Jurkat, Clone E6-1 (cell line): Measurements from ENCODE around the gene SHQ1.
"Not testable (repeated sequence)": the region's sequence is repeated elsewhere in the genome, so short reads cannot be mapped to it uniquely, and the experiment has no call there.

Source experiments
- DNase-seq: peaks from one replicate; pipeline ENCODE4 v3.0.0-alpha.2; 2011; ENCODE audit warnings: low read depth, low spot score
- H3K4me3 ChIP-seq: 2 replicates; pipeline ENCODE4 v1.5.1; 2011; ENCODE audit warnings: mild to moderate bottlenecking, low read length, control low read depth, moderate library complexity

The SHQ1 gene

DNA sequence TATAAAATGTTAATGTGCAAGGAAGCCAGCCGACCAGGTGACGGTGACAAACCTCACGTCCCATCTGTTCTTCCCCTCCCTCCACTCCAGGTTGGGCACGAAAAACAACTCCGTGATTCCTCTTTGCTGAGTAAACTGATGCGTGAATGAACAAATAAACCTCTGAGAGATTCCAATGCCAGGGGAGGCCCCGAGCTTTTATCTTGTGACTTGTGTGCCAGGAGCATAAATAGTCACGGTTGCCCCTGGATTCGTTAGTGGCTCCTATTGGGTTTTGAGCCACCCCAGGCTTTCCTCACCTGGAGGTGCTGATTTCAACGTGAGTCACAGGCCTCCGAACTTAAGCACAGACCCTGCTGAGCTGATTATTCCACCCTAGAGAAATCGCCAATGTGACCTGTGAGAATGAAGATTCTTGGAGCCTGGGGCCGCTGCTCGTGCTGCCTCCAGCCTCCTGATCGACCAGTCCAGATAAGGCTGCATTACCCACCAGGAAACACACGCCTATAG is 119.2 kb downstream of the SHQ1 start:
- no peak overlapping the region for H3K4me3 ChIP-seq
- DNase-seq: no peak

DNA sequence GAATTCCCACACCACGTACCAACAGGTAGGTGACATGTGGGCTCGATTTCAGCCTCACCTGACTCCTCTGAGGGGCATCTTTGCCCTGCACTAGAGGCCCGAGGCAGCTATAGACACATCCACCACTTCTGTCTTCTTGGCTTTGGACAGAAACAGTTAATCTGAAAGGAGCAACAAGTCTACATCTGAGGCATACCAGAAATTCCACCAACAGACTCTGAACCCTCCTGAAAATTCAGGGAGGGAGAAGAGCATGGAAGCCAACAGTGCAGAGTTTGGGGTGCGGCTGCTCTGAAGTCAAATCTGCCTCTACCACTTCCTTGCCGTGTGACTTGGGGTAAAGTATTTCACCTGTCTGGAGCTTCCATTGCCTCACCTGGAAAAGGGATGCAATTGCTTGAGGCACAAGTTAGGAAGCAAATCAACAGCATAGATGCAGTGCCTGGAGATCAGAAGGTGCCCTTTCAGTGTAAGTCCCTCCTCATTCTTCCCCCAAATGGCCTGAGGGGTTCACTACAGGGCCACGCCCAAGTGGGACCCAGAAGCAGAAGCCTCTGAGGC is 119.8 kb downstream of the SHQ1 start:
- DNase-seq: no peak
- no peak overlapping the region for H3K4me3 ChIP-seq

DNA sequence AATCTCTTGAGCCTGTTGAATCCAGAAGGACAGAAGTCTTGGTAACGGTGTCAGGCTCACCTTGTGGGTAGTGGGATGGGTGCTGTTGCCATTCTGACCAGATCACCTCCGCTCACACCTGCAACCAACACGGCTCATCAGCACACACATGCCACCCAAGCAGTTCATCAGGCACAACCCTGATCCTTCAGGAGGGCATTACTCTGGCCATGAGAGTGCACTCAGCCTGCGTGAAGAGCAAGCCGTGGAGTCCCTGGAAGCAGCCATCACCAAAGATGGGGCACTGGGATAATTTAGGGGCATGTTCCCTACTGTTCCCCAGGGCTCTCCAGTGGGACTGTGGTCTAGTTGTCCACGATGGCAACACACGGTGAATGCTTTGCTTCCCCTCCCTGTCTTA is 120.5 kb downstream of the SHQ1 start:
- no peak overlapping the region for H3K4me3 ChIP-seq
- no peak for DNase-seq

DNA sequence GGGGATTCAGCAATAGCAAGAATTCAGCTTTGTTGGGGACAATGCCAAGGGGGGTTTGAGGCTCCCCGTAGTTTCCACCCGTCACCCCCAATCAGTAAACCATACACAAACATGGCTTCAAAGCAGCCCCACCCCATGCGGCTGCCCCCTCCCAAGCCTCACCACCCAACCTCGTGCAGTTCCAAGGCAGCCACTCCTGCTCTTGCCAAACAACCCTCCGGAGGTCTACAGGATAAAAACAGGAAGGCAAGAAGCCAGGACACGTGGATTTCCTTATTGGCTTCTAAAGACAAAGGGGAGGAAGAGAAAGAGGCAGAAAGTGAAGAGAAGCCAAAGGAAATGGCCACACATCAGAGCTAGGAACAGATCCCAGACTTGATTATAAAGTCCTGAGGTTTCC is 121.1 kb downstream of the SHQ1 start:
- H3K4me3 ChIP-seq: no peak overlapping the region
- DNase-seq: no peak

DNA sequence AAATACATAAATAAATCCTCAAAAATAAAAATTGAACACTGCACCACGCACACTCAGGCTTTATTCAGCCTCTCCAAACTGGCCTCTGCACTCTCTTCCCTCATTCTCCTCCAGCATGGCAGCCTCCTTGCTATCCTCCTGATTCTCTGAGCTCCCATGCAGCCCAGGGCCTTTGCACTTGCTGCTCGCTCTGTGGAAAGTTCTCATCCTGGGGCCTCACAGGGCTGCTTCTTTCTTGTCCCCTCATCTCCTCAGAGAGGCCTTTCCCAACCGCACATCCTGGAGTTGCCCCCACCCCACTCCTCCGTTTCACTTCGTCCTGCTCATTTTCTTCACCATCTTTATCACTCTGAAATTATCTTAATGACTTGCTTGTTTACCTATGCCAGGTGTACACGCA is 123.0 kb downstream of the SHQ1 start:
- no peak overlapping the region for H3K4me3 ChIP-seq
- no peak for DNase-seq

DNA sequence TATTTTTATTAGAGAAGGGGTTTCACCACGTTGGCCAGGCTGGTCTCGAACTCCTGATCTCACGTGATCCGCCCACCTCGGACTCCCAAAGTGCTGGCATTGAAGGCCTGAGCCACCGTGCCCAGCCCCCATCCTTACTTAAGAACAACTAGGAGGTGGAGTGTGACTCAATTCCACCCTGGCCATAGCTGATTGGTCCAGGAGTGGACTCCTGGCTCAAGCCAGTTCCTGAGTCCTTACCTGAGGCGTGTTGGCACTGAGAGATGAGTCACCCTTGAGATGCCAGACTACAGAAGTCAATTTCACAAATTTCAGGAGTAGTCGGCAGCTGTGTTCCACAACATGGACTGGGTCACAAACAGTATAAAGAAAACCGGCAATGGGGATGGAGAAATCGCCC is 124.2 kb downstream of the SHQ1 start:
- no peak for DNase-seq
- no peak overlapping the region for H3K4me3 ChIP-seq

DNA sequence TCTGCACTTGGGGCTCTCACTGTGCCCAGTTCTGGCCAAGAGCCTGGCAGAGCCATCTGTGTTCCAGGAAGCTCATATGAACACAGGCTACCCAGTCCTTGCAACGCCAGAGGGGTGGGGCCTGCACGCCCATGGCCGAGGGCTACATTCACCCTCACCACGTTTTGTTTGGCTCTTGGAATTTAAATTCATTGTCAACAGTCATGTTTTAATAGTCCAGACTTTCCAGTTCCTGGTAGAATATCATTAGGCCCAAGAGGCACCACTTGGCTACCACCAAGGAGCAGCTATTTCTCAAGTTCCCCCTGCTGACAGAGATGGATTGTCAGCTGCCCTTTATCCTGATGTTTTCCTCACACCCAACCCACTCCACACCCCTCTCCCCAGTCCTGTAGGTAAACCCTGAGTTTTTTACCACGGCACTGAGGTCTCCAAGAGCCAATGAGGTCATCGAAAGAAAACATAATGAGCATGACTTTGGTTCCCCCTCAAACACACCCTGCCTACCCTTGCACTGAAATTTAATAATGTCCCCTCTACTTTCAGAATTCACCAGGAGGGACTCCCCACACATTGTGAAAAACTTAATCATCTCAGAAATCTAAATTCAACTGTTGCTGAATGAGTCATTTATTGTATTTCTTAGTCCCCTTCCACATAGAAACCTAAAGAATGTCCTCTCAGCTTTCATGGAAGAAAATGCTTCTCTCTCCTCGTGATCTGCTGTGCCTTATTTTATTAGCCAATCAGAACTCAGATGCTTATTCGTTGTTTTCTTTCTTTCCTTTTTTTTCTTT is 125.1 kb downstream of the SHQ1 start:
- DNase-seq: no peak
- H3K4me3 ChIP-seq: no peak overlapping the region

DNA sequence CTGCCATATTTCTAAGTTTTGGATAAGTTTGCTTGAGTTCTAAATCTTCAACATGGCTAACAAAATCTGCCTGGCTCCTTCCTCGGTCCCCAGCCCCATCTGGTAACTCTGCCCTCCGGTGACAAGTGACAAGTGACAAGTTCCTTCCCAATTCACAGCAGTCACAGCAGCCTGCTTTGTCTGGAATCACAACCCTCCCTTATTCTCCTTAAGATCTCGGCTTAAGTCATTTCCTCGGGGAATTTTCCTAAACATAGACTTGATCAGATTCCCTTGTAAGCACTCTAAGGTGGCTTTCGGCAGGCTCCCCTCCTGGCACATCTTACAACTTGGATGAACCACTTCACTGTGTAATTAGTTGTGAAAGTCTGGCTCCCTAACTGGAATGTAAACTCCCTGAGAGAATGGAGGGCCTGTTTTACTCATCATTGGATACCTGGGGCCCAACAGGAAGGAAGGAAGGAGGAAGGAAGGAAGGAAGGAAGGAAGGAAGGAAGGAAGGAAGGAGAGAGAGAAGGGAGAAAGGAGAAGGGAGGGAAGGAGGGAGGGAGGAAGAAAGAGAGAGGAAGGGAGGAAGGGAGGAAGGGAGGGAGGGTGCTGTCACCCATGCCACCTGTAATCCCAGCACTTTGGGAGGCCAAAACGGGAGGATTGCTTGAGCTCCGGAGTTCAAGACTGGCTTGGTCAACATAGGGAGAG is 126.4 kb downstream of the SHQ1 start:
- no peak for DNase-seq
- H3K4me3 ChIP-seq: no peak overlapping the region

DNA sequence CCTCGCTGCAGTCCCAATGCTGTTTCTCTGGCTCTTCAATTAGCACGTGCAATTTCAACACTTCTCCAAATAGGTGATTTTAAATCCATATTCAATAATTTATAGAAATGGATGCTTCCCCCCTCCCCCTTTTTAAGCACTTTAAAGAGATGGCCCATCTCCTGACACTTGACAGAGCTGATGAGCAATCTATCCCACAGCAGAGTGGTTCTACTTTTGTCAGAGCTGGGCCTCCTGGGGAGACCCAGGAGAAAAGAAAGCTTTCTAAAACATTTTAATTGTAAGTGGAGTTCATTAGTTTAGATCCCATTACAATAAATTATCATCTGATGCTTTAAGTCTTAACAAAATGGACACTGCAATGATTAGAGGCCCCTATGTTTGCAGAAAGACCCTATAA is 127.7 kb downstream of the SHQ1 start:
- no peak for DNase-seq
- no peak overlapping the region for H3K4me3 ChIP-seq

DNA sequence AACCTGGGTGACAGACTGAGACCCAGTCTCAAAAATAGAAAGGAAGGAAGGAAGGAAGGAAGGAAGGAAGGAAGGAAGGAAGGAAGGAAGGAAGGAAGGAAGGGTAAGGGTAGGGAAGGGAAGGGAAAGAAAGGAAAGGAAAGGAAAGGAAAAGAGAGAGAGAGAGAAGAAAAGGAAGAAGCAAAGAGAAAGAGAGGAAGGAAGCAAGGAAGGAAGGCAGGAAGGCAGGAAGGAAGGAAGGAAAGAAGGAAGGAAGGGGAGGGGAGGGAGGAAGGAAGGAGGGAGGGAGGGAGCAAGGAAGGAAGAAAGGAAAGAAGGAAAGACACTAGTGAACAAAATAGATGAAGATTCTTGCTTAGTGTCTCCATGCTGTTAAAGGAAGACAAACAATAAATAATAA is 129.1 kb downstream of the SHQ1 start:
- H3K4me3 ChIP-seq: no peak overlapping the region
- DNase-seq: no peak

DNA sequence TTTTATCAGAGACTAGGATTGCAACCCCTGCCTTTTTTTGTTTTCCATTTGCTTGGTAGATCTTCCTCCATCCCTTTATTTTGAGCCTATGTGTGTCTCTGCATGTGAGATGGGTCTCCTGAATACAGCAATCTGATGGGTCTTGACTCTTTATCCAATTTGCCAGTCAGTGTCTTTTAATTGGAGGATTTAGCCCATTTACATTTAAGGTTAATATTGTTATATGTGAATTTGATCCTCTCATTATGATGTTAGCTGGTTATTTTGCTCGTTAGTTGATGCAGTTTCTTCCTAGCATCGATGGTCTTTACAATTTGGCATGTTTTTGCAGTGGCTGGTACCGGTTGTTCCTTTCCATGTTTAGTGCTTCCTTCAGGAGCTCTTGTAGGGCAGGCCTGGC is 134.1 kb downstream of the SHQ1 start:
- not testable (repeated sequence) for H3K4me3 ChIP-seq, DNase-seq

DNA sequence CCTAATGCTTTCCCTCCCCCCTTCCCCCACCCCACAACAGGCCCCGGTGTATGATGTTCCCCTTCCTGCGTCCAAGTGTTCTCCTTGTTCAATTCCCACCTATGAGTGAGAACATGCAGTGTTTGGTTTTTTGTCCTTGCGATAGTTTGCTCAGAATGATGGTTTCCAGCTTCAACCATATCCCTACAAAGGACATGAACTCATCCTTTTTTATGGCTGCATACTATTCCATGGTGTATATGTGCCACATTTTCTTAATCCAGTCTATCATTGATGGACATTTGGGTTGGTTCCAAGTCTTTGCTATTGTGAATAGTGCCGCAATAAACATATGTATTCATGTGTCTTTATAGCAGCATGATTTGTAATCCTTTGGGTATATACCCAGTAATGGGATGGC is 137.8 kb downstream of the SHQ1 start:
- not testable (repeated sequence) for H3K4me3 ChIP-seq, DNase-seq

DNA sequence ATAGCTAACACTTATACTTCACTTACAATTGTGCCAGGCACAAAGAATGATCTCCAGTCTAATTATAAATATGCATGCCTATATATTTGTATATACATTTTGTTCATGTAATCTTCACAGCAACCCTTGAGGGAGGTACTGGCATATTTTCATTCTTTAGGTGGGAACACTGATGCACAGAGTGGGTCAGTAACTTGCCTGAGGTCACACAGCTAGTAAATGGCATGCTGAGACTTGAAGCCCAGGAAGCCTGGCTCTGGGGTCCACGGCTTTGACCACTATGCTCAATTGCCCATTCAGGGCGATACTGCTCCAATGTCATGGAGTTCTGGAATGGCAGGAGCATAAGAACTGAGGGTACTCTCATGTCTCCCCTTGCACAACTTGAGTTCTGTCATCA is 139.8 kb downstream of the SHQ1 start:
- no peak for DNase-seq
- H3K4me3 ChIP-seq: no peak overlapping the region

DNA sequence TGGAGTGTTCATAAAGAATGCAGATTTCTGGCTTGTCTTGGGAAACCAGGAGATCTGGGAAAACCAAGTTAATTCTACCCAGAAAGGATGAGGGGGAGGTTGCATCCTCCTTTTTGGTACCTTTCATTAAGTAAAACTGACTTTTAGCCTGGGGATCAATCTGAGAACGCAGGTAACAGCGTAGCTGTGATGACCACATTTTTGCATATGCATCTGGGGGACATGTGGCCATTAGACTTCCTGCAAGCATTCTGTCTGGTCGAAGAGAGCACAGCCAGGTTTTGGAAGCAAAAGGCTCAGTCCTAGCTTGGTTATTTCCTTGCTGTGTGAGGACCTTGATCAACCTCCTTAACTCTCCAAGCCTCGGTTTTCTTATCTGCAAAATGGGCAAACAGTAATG is 145.2 kb downstream of the SHQ1 start:
- no peak overlapping the region for H3K4me3 ChIP-seq
- no peak for DNase-seq

DNA sequence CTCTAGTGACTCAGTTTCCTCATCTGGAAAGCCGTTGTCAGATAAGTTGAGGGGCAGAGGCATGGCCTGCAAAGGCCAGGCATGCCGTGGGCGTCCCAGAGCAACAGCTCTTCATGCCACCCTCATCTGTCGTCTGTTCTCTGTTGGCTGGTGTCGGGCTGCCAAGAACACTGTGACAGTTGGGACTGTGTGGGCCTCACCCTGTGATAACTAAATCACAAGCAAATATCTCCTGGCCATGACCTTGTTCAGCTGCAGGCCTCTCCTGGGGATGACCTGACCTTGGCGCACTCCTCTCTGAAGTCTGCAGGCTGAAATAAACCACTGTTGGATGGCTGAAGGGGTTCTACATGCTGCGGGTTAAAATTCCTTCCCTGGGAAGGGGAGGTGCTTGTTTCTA is 145.9 kb downstream of the SHQ1 start:
- H3K4me3 ChIP-seq: no peak overlapping the region
- DNase-seq: no peak

DNA sequence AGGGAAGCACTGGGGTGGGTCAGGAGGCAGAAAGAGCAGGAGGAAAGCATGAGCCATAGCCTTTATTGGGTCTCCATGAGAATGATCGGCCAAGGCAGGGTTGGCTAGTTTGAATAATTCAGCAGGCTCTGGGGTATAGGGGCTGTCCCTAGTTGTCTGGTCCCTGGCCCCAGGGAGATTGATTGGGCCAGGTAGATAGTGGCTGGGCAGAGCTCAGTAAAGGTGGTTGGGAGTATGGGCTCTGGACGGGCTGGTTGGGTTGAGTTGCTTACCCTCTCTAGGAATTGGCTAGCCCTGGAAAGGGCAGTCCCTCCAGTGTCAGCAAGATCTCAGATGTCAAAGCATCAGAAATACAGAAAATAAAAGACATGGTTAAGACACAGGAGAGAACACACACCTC is 148.1 kb downstream of the SHQ1 start:
- no peak for DNase-seq
- no peak overlapping the region for H3K4me3 ChIP-seq

DNA sequence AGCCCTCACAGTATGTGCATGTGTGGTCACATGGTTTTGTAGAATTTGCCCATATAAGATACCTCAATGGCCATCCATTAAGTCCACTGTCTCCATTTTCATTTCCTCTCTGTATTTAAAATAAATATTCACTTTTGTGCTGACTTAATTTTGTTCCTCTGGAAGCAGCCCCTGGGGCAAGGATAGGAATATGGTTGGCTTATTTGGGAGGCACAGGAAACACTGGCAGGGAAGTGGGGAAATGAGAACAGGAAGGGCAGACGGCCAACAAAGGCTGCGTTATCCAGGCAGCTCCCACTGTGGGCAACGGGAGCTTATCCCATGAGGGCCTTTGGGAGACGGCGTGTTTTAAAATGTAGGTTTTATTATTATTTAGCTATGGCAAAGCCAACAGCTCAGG is 148.6 kb downstream of the SHQ1 start:
- DNase-seq: no peak
- no peak overlapping the region for H3K4me3 ChIP-seq
